ENCODE data around the gene ARL2BP. TPM values are rescaled to one million over a fixed set of nuclear protein-coding genes. Genes with fewer than 3 reads are reported as not detected.

ARL2BP gene
- total and polyA plus RNA-seq, 4 donors = 13.4 to 33.6 (median 19.2) TPM

GRCh38 chr16:57270221-57271062 is 25.4 kb downstream of the ARL2BP start:
- whole genome bisulfite sequencing = 95% methylated on average over 25 of the region's 25 CpGs
- H3K9me3 ChIP-seq (ENCODE audit: control insufficient read depth in 4 of 4, low read length in 3 of 4) = no peaks in the 10 kb centered on the region
- no peak overlapping the region for H3K27ac ChIP-seq (ENCODE audit: low read depth in 1 of 2, low read length in 2 of 2)
- H3K4me1 ChIP-seq (ENCODE audit: control insufficient read depth in 4 of 4, insufficient read depth in 4 of 4, low read length in 3 of 4) = peaks cover 0 to 4% (median 0%) of the 10 kb centered on the region in 4 donors
- no peak overlapping the region for H3K4me3 ChIP-seq (ENCODE audit: low read depth in 1 of 3, low read length in 3 of 3)
- H3K36me3 ChIP-seq (ENCODE audit: control insufficient read depth in 4 of 4, insufficient read depth in 3 of 4, low read depth in 1 of 4, low read length in 3 of 4) = no peaks in the 10 kb centered on the region
- DNase-seq (ENCODE audit: low spot score) = no peak
- TF ChIP-seq ATF3 (IDR thresholded peaks at IDR 0.05) = no peak
- no peak for TF ChIP-seq HNF4A (conservative IDR thresholded peaks at IDR 0.05)
- TF ChIP-seq MAX (IDR thresholded peaks at IDR 0.05) = no peak
- no peak for TF ChIP-seq YY1 (IDR thresholded peaks at IDR 0.05)
- TF ChIP-seq NR2F2 (IDR thresholded peaks at IDR 0.05) = no peak
- TF ChIP-seq, protein P1, sequence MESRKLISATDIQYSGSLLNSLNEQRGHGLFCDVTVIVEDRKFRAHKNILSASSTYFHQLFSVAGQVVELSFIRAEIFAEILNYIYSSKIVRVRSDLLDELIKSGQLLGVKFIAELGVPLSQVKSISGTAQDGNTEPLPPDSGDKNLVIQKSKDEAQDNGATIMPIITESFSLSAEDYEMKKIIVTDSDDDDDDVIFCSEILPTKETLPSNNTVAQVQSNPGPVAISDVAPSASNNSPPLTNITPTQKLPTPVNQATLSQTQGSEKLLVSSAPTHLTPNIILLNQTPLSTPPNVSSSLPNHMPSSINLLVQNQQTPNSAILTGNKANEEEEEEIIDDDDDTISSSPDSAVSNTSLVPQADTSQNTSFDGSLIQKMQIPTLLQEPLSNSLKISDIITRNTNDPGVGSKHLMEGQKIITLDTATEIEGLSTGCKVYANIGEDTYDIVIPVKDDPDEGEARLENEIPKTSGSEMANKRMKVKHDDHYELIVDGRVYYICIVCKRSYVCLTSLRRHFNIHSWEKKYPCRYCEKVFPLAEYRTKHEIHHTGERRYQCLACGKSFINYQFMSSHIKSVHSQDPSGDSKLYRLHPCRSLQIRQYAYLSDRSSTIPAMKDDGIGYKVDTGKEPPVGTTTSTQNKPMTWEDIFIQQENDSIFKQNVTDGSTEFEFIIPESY (IDR thresholded peaks at IDR 0.05) = no peak
- TF ChIP-seq HNF4G (IDR thresholded peaks at IDR 0.05) = no peak
- TF ChIP-seq GABPA (IDR thresholded peaks at IDR 0.05 in 1 of 2, conservative IDR thresholded peaks at IDR 0.05 in 1 of 2) = no peak
- TF ChIP-seq, protein P2, sequence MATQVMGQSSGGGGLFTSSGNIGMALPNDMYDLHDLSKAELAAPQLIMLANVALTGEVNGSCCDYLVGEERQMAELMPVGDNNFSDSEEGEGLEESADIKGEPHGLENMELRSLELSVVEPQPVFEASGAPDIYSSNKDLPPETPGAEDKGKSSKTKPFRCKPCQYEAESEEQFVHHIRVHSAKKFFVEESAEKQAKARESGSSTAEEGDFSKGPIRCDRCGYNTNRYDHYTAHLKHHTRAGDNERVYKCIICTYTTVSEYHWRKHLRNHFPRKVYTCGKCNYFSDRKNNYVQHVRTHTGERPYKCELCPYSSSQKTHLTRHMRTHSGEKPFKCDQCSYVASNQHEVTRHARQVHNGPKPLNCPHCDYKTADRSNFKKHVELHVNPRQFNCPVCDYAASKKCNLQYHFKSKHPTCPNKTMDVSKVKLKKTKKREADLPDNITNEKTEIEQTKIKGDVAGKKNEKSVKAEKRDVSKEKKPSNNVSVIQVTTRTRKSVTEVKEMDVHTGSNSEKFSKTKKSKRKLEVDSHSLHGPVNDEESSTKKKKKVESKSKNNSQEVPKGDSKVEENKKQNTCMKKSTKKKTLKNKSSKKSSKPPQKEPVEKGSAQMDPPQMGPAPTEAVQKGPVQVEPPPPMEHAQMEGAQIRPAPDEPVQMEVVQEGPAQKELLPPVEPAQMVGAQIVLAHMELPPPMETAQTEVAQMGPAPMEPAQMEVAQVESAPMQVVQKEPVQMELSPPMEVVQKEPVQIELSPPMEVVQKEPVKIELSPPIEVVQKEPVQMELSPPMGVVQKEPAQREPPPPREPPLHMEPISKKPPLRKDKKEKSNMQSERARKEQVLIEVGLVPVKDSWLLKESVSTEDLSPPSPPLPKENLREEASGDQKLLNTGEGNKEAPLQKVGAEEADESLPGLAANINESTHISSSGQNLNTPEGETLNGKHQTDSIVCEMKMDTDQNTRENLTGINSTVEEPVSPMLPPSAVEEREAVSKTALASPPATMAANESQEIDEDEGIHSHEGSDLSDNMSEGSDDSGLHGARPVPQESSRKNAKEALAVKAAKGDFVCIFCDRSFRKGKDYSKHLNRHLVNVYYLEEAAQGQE (IDR thresholded peaks at IDR 0.05) = no peak
- no peaks in the 10 kb centered on the region for H3K27me3 ChIP-seq (ENCODE audit: control insufficient read depth in 4 of 4, insufficient read depth in 4 of 4, low read length in 3 of 4)
- H3K9ac ChIP-seq (ENCODE audit: low read depth in 1 of 2, low read length in 2 of 2) = no peak overlapping the region

DNA sequence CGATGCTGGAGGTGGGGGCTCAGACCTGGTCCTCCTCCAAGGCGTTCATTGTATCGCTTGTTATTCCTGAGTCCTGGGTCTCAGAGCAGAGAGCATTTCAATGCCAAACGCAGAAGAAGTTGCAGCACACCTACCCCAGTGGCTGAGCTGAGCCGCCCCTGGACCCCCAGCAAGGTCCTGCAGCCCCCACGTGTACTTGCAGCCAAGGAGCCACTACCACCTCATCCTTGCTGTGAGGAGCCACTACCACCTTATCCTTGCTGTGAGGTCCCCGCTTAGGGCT is 25.9 kb downstream of the ARL2BP start:
- Histone ChIP-seq H3K27ac (ENCODE audit: low read depth in 1 of 2, low read length in 2 of 2) (no peak overlapping the region), H3K4me3 (ENCODE audit: low read depth in 1 of 3, low read length in 3 of 3) (no peak overlapping the region), H3K4me1 (ENCODE audit: control insufficient read depth in 4 of 4, insufficient read depth in 4 of 4, low read length in 3 of 4) (peaks cover 0 to 4% (median 0%) of the 10 kb centered on the region in 4 donors), H3K9me3 (ENCODE audit: control insufficient read depth in 4 of 4, low read length in 3 of 4) (no peaks in the 10 kb centered on the region), H3K27me3 (ENCODE audit: control insufficient read depth in 4 of 4, insufficient read depth in 4 of 4, low read length in 3 of 4) (no peaks in the 10 kb centered on the region), H3K9ac (ENCODE audit: low read depth in 1 of 2, low read length in 2 of 2) (no peak overlapping the region), H3K36me3 (ENCODE audit: control insufficient read depth in 4 of 4, insufficient read depth in 3 of 4, low read depth in 1 of 4, low read length in 3 of 4) (no peaks in the 10 kb centered on the region)
- 97% methylated on average over 7 of the region's 7 CpGs for WGBS
- TF ChIP-seq SP1 (IDR thresholded peaks at IDR 0.05) (no peak), TAF1 (conservative IDR thresholded peaks at IDR 0.05) (no peak), CTCF (IDR thresholded peaks at IDR 0.05; ENCODE audit: low read depth, low read length, missing input control) (no peak), FOXA2 (IDR thresholded peaks at IDR 0.05) (no peak), GABPA (IDR thresholded peaks at IDR 0.05 in 1 of 2, conservative IDR thresholded peaks at IDR 0.05 in 1 of 2) (no peak), FOXA1 (IDR thresholded peaks at IDR 0.05) (no peak), EGR1 (IDR thresholded peaks at IDR 0.05; ENCODE audit: low read depth in 2 of 2) (no peak), HNF4G (IDR thresholded peaks at IDR 0.05) (no peak), ATF3 (IDR thresholded peaks at IDR 0.05) (no peak), MAX (IDR thresholded peaks at IDR 0.05) (no peak)
- TF ChIP-seq, protein P2 (IDR thresholded peaks at IDR 0.05) = no peak
- DNase-seq (ENCODE audit: low spot score) = no peak
